Calu3 (cell line): Measurements from ENCODE around the gene CROCC. TPM values are rescaled to one million over a fixed set of nuclear protein-coding genes. Genes with fewer than 3 reads are reported as not detected.
A peak's percentile ranks its signal among the peaks of the same experiment; 100 is the strongest.
"Not testable (repeated sequence)": the region's sequence is repeated elsewhere in the genome, so short reads cannot be mapped to it uniquely, and the experiment has no call there.

ENCODE experiments used
- Bru-seq: library from RNA; stranded (reverse); fragments of 400-500 nt; gene quantifications from one replicate; lab custom pipeline; 2021; lab: Mats Ljungman, UMichigan
- BruChase-seq, 2 experiments: library from RNA; stranded (reverse); fragments of 400-500 nt; gene quantifications; one replicate each; lab custom pipeline; 2021; lab: Mats Ljungman, UMichigan
- BruUV-seq: library from RNA; stranded (reverse); fragments of 400-500 nt; replicated peaks from 2 replicates; lab custom pipeline; 2021; lab: Mats Ljungman, UMichigan
- CTCF ChIA-PET: fragments of 300-600 bp; sonication (Branson Sonifier 250); formaldehyde crosslinking; loops from one replicate; lab custom pipeline; 2022; ENCODE audit warnings: antibody characterized with exemption; lab: Charles Lee
- DNase-seq: peaks from one replicate; pipeline ENCODE4 v3.0.0; 2022
- H3K27ac Mint-ChIP-seq: one replicate; pipeline ENCODE4 v1.8.0; 2022; ENCODE audit warnings: mixed read lengths; ENCODE audit not compliant: unreplicated experiment
- H3K27me3 Mint-ChIP-seq: one replicate; pipeline ENCODE4 v1.8.0; 2022; ENCODE audit warnings: mixed read lengths; ENCODE audit not compliant: unreplicated experiment
- H3K36me3 Mint-ChIP-seq: one replicate; pipeline ENCODE4 v1.8.0; 2022; ENCODE audit warnings: mild to moderate bottlenecking, moderate library complexity, mixed read lengths; ENCODE audit not compliant: insufficient read depth, unreplicated experiment
- H3K4me1 Mint-ChIP-seq: one replicate; pipeline ENCODE4 v1.8.0; 2022; ENCODE audit warnings: mild to moderate bottlenecking, low read depth, mixed read lengths; ENCODE audit not compliant: unreplicated experiment
- H3K4me3 Mint-ChIP-seq: one replicate; pipeline ENCODE4 v1.8.0; 2022; ENCODE audit warnings: mild to moderate bottlenecking, low read depth, moderate library complexity, mixed read lengths; ENCODE audit not compliant: unreplicated experiment
- H3K9me3 Mint-ChIP-seq: one replicate; pipeline ENCODE4 v1.8.0; 2022; ENCODE audit warnings: low read depth, mixed read lengths; ENCODE audit not compliant: unreplicated experiment
- intact Hi-C: fragments of 100-400 bp; cut with micrococcal nuclease; formaldehyde crosslinking; loops from one replicate; pipeline ENCODE4 v1.10.0; 2022; ENCODE audit not compliant: unreplicated experiment
- long read RNA-seq: library from polyadenylated mRNA; stranded (forward); transcript quantifications from one replicate; pipeline ENCODE4 v2.0.0, GENCODE V29; 2022
- total RNA-seq: library from RNA; stranded (reverse); gene quantifications from 2 replicates; pipeline ENCODE4 v1.2.3, GENCODE V29; 2022
- TF ChIP-seq, protein P1 (sequence below): fragments of 200-600 bp; IDR thresholded peaks from one replicate; pipeline ENCODE4 v1.8.0; 2022; ENCODE audit warnings: antibody characterized with exemption; ENCODE audit not compliant: unreplicated experiment

CROCC gene, protein sequence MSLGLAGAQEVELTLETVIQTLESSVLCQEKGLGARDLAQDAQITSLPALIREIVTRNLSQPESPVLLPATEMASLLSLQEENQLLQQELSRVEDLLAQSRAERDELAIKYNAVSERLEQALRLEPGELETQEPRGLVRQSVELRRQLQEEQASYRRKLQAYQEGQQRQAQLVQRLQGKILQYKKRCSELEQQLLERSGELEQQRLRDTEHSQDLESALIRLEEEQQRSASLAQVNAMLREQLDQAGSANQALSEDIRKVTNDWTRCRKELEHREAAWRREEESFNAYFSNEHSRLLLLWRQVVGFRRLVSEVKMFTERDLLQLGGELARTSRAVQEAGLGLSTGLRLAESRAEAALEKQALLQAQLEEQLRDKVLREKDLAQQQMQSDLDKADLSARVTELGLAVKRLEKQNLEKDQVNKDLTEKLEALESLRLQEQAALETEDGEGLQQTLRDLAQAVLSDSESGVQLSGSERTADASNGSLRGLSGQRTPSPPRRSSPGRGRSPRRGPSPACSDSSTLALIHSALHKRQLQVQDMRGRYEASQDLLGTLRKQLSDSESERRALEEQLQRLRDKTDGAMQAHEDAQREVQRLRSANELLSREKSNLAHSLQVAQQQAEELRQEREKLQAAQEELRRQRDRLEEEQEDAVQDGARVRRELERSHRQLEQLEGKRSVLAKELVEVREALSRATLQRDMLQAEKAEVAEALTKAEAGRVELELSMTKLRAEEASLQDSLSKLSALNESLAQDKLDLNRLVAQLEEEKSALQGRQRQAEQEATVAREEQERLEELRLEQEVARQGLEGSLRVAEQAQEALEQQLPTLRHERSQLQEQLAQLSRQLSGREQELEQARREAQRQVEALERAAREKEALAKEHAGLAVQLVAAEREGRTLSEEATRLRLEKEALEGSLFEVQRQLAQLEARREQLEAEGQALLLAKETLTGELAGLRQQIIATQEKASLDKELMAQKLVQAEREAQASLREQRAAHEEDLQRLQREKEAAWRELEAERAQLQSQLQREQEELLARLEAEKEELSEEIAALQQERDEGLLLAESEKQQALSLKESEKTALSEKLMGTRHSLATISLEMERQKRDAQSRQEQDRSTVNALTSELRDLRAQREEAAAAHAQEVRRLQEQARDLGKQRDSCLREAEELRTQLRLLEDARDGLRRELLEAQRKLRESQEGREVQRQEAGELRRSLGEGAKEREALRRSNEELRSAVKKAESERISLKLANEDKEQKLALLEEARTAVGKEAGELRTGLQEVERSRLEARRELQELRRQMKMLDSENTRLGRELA (N-terminal part only)
- total RNA-seq (11.7 and 12.0 TPM in 2 replicates), Bru-seq, nascent RNA (percentile 29 among the genes with signal in this experiment), BruChase-seq, experiment 1, labeled RNA remaining after a 6-hour chase (percentile 35 among the genes with signal in this experiment), BruChase-seq, experiment 2, labeled RNA remaining after a 2-hour chase (percentile 34 among the genes with signal in this experiment)
- long read RNA-seq, partial matches to known transcripts: 1 of 4 reads
- long read RNA-seq, other reads (novel, unspliced or antisense): 3 of 4 reads

DNA sequence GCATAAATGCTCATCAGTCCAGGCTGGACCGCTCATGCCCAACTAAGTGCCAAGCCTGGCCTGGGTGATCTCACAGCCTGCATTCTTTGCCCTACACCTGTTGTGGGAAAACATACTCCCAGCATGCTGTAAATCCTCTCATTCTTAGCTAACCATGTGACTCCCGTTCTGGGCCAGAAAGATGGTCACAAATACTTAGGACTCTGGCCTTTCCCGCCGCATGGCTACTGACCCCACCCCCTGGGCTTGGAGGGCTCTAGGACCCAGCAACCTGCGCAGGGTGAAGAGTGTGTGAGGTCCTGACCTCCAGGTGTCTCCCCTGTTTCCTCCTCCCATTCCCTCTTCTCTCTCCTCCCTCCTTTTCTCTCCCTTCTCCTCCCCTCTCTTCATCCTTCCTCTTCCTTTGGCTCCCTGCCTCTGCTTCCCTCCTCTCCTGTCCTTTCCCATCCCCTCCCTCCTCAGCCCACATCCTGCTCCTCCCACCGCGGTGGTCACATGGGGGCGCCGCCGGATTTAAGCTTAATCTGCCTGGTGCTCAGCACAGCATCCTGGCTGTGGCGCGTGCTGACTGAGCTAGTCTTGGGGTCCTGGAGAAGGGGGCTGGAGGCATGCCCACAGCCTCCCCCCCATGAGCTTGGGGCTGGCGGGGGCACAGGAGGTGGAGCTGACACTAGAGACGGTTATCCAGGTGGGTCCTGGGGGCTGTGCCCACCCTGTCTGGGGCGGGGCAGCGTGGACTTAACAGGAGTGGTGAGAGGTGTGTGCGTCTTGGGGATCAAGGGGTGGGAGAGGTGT is at the start of gene CROCC:
TSS of gene CROCC (plus strand) at position 541 of the 795 bp plus-strand sequence. CDS start at position 629, 88 bp downstream.
- intact Hi-C loops: no loop called here
- no peak for DNase-seq
- Mint-ChIP-seq H3K27me3 (no peaks in the 10 kb centered on the region), H3K9me3 (no peaks in the 10 kb centered on the region), H3K4me3 (no peak within 1 kb of the TSS), H3K36me3 (no peaks in the 10 kb centered on the region), H3K4me1 (no peaks in the 10 kb centered on the region), H3K27ac (no peak within 1 kb of the TSS)
- CTCF ChIA-PET: interaction anchor here (0.7 kb wide), 1 partner anchor 39 kb away, joined by 7 read pairs; no protein-coding TSS in a partner anchor
- BruUV-seq: no TSS peak
- TF ChIP-seq, protein P1, sequence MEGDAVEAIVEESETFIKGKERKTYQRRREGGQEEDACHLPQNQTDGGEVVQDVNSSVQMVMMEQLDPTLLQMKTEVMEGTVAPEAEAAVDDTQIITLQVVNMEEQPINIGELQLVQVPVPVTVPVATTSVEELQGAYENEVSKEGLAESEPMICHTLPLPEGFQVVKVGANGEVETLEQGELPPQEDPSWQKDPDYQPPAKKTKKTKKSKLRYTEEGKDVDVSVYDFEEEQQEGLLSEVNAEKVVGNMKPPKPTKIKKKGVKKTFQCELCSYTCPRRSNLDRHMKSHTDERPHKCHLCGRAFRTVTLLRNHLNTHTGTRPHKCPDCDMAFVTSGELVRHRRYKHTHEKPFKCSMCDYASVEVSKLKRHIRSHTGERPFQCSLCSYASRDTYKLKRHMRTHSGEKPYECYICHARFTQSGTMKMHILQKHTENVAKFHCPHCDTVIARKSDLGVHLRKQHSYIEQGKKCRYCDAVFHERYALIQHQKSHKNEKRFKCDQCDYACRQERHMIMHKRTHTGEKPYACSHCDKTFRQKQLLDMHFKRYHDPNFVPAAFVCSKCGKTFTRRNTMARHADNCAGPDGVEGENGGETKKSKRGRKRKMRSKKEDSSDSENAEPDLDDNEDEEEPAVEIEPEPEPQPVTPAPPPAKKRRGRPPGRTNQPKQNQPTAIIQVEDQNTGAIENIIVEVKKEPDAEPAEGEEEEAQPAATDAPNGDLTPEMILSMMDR: no peak

DNA sequence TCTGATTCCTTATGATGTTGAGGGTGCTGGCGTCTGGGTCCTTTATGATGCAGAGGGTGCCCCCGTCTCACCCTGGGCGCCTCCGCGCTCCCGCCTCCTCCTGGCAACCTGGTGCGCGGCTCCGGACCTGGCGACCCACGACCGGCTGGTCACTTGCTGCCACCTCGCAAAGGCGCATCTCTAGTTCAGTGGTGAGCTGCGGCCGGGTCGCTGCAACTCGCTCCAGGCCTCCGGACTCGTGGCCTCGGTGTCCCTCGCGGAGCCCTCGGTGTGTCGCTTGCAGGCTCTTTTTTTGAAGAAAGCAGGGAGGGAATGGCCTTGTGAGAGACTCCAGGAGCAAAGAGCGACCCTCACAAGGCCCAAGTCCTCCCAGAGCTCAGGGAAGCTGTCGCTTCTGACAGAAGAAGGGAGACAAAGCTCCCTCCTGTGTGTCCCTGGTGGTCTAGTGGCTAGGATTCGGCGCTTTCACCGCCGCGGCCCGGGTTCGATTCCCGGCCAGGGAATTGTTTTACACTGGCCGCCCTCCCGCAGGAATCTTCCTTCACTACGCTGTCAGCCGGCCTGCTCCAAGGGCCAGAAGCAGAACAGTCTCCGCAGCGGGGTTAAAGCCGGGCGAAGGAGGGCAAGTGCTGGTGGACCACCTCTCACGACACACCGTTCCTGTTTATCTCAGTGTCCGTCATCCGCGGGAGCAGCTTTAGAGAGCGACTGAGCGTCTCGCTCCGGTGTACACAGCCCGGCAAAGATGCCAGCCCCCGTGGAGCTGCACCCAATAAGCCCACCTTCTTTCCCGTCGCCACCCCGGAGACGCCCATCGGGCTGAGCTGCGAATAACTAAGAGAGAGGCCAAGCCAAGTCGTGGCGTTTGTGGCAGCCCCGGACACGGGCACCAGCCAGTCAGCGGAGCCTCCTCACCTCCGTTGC is 49.3 kb upstream of the CROCC start:
- intact Hi-C loops, DNase-seq, CTCF ChIA-PET, BruUV-seq, H3K36me3 Mint-ChIP-seq, H3K9me3 Mint-ChIP-seq, H3K27ac Mint-ChIP-seq, H3K4me1 Mint-ChIP-seq, H3K27me3 Mint-ChIP-seq: not testable (repeated sequence)
- peak overlapping the region; percentile 52 for H3K4me3 Mint-ChIP-seq

DNA sequence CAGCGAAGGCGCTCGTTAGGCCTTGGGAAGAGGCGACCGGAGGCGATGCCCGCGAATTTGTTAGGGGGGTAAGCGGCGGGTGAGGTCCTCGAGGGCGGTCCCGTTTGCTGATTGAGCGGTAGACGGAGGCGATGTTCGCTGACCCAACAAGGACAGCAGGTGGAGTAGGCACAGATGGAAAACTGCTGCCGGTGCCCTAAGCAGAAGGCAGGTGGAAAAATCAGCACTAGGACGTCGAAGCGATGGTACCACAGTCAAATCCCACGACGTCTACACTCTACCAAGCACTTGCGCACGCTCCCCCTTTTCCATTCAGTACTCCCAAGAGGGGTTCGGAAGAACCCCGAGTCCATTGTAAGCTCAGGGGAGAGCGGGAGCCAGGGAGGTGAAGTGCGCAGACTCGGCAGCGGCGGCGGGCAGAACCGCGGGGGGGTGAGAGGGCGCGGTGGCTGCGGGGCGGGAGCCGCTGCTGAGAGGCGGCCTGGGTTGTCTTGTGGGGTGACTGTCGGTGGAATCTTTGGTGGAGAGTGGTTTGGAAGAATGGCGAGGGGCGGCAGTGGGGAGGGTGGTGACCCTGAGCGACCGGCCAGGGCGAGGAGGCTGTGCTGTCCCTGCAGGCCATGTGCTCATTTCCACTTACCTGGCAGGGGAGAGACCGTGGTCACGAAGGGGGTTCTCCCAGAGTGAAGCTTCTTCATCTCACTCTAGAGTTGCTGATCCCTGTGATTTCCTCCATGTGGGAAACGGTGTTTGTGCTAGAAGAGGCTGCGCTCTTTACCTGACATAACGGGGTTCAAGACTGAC is 48.5 kb upstream of the CROCC start:
- H3K27ac Mint-ChIP-seq, BruUV-seq, H3K4me1 Mint-ChIP-seq, intact Hi-C loops, CTCF ChIA-PET, H3K27me3 Mint-ChIP-seq, H3K36me3 Mint-ChIP-seq, H3K9me3 Mint-ChIP-seq: not testable (repeated sequence)
- peak overlapping the region; percentile 52 for H3K4me3 Mint-ChIP-seq
- peak; percentile 14 for DNase-seq

DNA sequence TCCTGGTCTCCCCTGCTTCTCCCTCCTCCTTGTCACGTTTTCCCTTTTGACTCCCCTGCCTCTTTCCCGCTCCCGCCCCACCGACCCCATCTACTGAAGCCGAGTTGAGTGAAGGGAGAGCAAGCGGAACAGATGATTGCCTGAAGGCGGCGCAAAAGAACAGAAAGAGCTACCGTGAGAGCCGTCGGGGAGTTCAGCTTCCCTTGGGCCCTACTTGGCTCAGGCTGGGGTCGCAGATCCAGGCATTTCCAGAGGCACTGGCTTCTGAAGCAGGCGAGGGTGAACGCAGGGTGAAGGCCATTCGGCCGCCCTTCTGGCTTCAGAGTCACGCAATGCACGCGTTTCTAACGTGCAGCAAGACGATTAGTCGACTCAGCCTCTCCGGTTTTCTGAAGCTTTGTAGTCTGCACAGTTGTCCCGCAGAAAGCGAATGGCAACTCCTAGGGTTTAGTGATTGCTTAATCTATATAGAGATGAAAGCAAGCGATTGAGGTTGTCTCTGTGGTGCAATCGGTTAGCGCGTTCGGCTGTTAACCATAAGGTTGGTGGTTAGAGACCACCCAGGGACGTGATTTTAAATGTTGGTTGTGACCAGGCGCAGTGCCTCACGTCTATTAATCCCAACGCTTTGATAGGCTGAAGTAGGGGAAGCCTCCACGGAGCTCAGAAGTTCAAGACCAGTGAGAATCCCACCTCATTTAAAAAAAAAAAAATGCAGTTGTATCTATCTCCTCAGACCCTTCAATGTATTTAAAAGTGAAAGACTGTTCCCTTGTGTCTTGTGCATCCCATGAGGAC is 46.6 kb upstream of the CROCC start:
- H3K9me3 Mint-ChIP-seq, DNase-seq, BruUV-seq, H3K27me3 Mint-ChIP-seq, H3K27ac Mint-ChIP-seq, CTCF ChIA-PET, H3K4me3 Mint-ChIP-seq, intact Hi-C loops, H3K4me1 Mint-ChIP-seq, H3K36me3 Mint-ChIP-seq: not testable (repeated sequence)

DNA sequence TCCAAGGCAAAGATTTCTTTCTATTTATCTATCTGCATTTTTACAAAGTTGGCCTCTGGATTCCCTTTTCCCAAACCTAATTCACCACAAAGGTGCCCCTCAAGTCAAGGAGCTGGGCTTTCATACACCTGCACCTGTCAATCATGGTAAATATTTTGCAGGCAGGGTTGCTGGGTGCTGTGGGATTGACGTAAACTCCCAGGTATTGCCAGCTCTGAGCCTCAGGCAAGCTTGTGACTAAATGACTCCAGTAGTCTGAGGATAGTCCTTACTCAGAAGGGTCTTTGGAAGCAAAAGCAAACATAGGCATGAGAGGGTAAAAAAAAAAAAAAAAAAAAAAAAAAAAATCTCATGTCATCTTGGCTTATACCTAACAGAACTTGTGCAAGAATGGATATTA is 40.0 kb upstream of the CROCC start:
- CTCF ChIA-PET, H3K9me3 Mint-ChIP-seq, BruUV-seq, H3K36me3 Mint-ChIP-seq, H3K4me1 Mint-ChIP-seq, H3K4me3 Mint-ChIP-seq, intact Hi-C loops, DNase-seq, H3K27ac Mint-ChIP-seq: not testable (repeated sequence)
- peaks cover 53% of the 10 kb centered on the region for H3K27me3 Mint-ChIP-seq
